ENCODE measurements around the gene SDR9C7. TPM values are rescaled to one million over a fixed set of nuclear protein-coding genes. Genes with fewer than 3 reads are reported as not detected.
"Not testable (repeated sequence)": the region's sequence is repeated elsewhere in the genome, so short reads cannot be mapped to it uniquely, and the experiment has no call there.

Gene SDR9C7
- total and polyA plus RNA-seq, 2 donors: 0.16 TPM; not detected in 1

GRCh38 chr12:56916996-56917333 lies 17.2 kb downstream of the SDR9C7 start:
- no peak for DNase-seq (ENCODE audit: extremely low spot score)
- WGBS: 88% methylated on average over 1 of the region's 1 CpG
- H3K36me3 ChIP-seq (ENCODE audit: insufficient read depth): no peaks in the 10 kb centered on the region
- no peaks in the 10 kb centered on the region for H3K4me1 ChIP-seq (ENCODE audit: insufficient read depth)
- H3K4me3 ChIP-seq (ENCODE audit: low read depth, low read length): no peak overlapping the region
- H3K27ac ChIP-seq (ENCODE audit: low read depth): no peak overlapping the region

- Histone ChIP-seq H3K36me3 (ENCODE audit: insufficient read depth) (no peaks in the 10 kb centered on the region), H3K4me1 (ENCODE audit: insufficient read depth) (no peaks in the 10 kb centered on the region), H3K4me3 (ENCODE audit: low read depth, low read length) (no peak overlapping the region), H3K27ac (ENCODE audit: low read depth) (no peak overlapping the region)
- 81% methylated on average over 4 of the region's 4 CpGs for WGBS
- no peak for DNase-seq (ENCODE audit: extremely low spot score)
Observed at GRCh38 chr12:56916296-56916995, 17.8 kb downstream of the SDR9C7 start.

- H3K27ac ChIP-seq (ENCODE audit: low read depth): no peak overlapping the region
- 87% methylated on average over 3 of the region's 3 CpGs for WGBS
- no peaks in the 10 kb centered on the region for H3K4me1 ChIP-seq (ENCODE audit: insufficient read depth)
- no peak overlapping the region for H3K4me3 ChIP-seq (ENCODE audit: low read depth, low read length)
- H3K36me3 ChIP-seq (ENCODE audit: insufficient read depth): no peaks in the 10 kb centered on the region
- no peak for DNase-seq (ENCODE audit: extremely low spot score)
Observed at GRCh38 chr12:56914724-56915123, 19.5 kb downstream of the SDR9C7 start.

- no peaks in the 10 kb centered on the region for H3K36me3 ChIP-seq (ENCODE audit: insufficient read depth)
- no peak overlapping the region for H3K27ac ChIP-seq (ENCODE audit: low read depth)
- no peaks in the 10 kb centered on the region for H3K4me1 ChIP-seq (ENCODE audit: insufficient read depth)
- no peak overlapping the region for H3K4me3 ChIP-seq (ENCODE audit: low read depth, low read length)
- DNase-seq (ENCODE audit: extremely low spot score): no peak
Observed at GRCh38 chr12:56914256-56914655, 20.0 kb downstream of the SDR9C7 start.

GRCh38 chr12:56909403-56909802 lies 24.8 kb downstream of the SDR9C7 start:
- not testable (repeated sequence) for H3K4me3 ChIP-seq (ENCODE audit: low read depth, low read length); H3K36me3 ChIP-seq (ENCODE audit: insufficient read depth); DNase-seq (ENCODE audit: extremely low spot score); H3K27ac ChIP-seq (ENCODE audit: low read depth); H3K4me1 ChIP-seq (ENCODE audit: insufficient read depth)
- 65% methylated on average over 2 of the region's 2 CpGs for WGBS

- no peak overlapping the region for H3K4me3 ChIP-seq (ENCODE audit: low read depth, low read length)
- H3K36me3 ChIP-seq (ENCODE audit: insufficient read depth): no peaks in the 10 kb centered on the region
- no peak for DNase-seq (ENCODE audit: extremely low spot score)
- H3K4me1 ChIP-seq (ENCODE audit: insufficient read depth): no peaks in the 10 kb centered on the region
- WGBS: 74% methylated on average over 5 of the region's 5 CpGs
- no peak overlapping the region for H3K27ac ChIP-seq (ENCODE audit: low read depth)
Observed at GRCh38 chr12:56908136-56908535, 26.1 kb downstream of the SDR9C7 start.

- H3K4me1 ChIP-seq (ENCODE audit: insufficient read depth): no peaks in the 10 kb centered on the region
- H3K4me3 ChIP-seq (ENCODE audit: low read depth, low read length): no peak overlapping the region
- WGBS: 74% methylated on average over 1 of the region's 1 CpG
- H3K36me3 ChIP-seq (ENCODE audit: insufficient read depth): no peaks in the 10 kb centered on the region
- no peak overlapping the region for H3K27ac ChIP-seq (ENCODE audit: low read depth)
- DNase-seq (ENCODE audit: extremely low spot score): no peak
Observed at GRCh38 chr12:56905852-56906251, 28.4 kb downstream of the SDR9C7 start.

- H3K4me3 ChIP-seq (ENCODE audit: low read depth, low read length): no peak overlapping the region
- 35% methylated on average over 1 of the region's 1 CpG for WGBS
- no peak for DNase-seq (ENCODE audit: extremely low spot score)
- H3K36me3 ChIP-seq (ENCODE audit: insufficient read depth): no peaks in the 10 kb centered on the region
- no peaks in the 10 kb centered on the region for H3K4me1 ChIP-seq (ENCODE audit: insufficient read depth)
- H3K27ac ChIP-seq (ENCODE audit: low read depth): no peak overlapping the region
Observed at GRCh38 chr12:56903374-56903773, 30.8 kb downstream of the SDR9C7 start.

GRCh38 chr12:56901313-56901712 lies 32.9 kb downstream of the SDR9C7 start:
- not testable (repeated sequence) for H3K36me3 ChIP-seq (ENCODE audit: insufficient read depth); H3K4me1 ChIP-seq (ENCODE audit: insufficient read depth); DNase-seq (ENCODE audit: extremely low spot score)

GRCh38 chr12:56900583-56900982 lies 33.6 kb downstream of the SDR9C7 start:
- H3K36me3 ChIP-seq (ENCODE audit: insufficient read depth): no peaks in the 10 kb centered on the region
- H3K4me1 ChIP-seq (ENCODE audit: insufficient read depth): no peaks in the 10 kb centered on the region
- WGBS: 82% methylated on average over 5 of the region's 5 CpGs
- no peak overlapping the region for H3K27ac ChIP-seq (ENCODE audit: low read depth)
- H3K4me3 ChIP-seq (ENCODE audit: low read depth, low read length): no peak overlapping the region
- no peak for DNase-seq (ENCODE audit: extremely low spot score)

More at GRCh38 chr12:56901313-56901712, 32.9 kb downstream of the SDR9C7 start:
- not testable (repeated sequence) for H3K27ac ChIP-seq (ENCODE audit: low read depth); H3K4me3 ChIP-seq (ENCODE audit: low read depth, low read length)

- no peak overlapping the region for H3K4me3 ChIP-seq (ENCODE audit: low read depth, low read length)
- WGBS: 58% methylated on average over 1 of the region's 1 CpG
- H3K36me3 ChIP-seq (ENCODE audit: insufficient read depth): no peaks in the 10 kb centered on the region
- no peaks in the 10 kb centered on the region for H3K4me1 ChIP-seq (ENCODE audit: insufficient read depth)
- no peak for DNase-seq (ENCODE audit: extremely low spot score)
- H3K27ac ChIP-seq (ENCODE audit: low read depth): no peak overlapping the region
Observed at GRCh38 chr12:56898938-56899337, 35.3 kb downstream of the SDR9C7 start.

- Histone ChIP-seq H3K4me1 (ENCODE audit: insufficient read depth) (no peaks in the 10 kb centered on the region), H3K36me3 (ENCODE audit: insufficient read depth) (no peaks in the 10 kb centered on the region), H3K27ac (ENCODE audit: low read depth) (no peak overlapping the region), H3K4me3 (ENCODE audit: low read depth, low read length) (no peak overlapping the region)
- DNase-seq (ENCODE audit: extremely low spot score): no peak
Observed at GRCh38 chr12:56897844-56898361, 36.3 kb downstream of the SDR9C7 start.

- WGBS: 68% methylated on average over 1 of the region's 1 CpG
- Histone ChIP-seq H3K27ac (ENCODE audit: low read depth) (no peak overlapping the region), H3K4me3 (ENCODE audit: low read depth, low read length) (no peak overlapping the region), H3K4me1 (ENCODE audit: insufficient read depth) (no peaks in the 10 kb centered on the region), H3K36me3 (ENCODE audit: insufficient read depth) (no peaks in the 10 kb centered on the region)
- no peak for DNase-seq (ENCODE audit: extremely low spot score)
Observed at GRCh38 chr12:56896082-56896481, 38.1 kb downstream of the SDR9C7 start.

GRCh38 chr12:56894698-56895368 lies 39.4 kb downstream of the SDR9C7 start:
- Histone ChIP-seq H3K4me3 (ENCODE audit: low read depth, low read length) (no peak overlapping the region), H3K4me1 (ENCODE audit: insufficient read depth) (no peaks in the 10 kb centered on the region), H3K36me3 (ENCODE audit: insufficient read depth) (no peaks in the 10 kb centered on the region), H3K27ac (ENCODE audit: low read depth) (no peak overlapping the region)
- 57% methylated on average over 5 of the region's 5 CpGs for WGBS
- DNase-seq (ENCODE audit: extremely low spot score): no peak
